NK-92 (cell line): ENCODE results near the gene TWF1.
"Not testable (repeated sequence)": the region's sequence is repeated elsewhere in the genome, so short reads cannot be mapped to it uniquely, and the experiment has no call there.

Experiments
- DNase-seq: peaks from one replicate; lab custom pipeline; 2025; ENCODE audit not compliant: unreplicated experiment; lab: John Stamatoyannopoulos, UW

Gene TWF1

GRCh38 chr12:43805860-43806736 is at the start of gene TWF1:
TSS of gene TWF1 (minus strand) at chr12:43806317. CDS start at chr12:43806245, 72 bp downstream.
- DNase-seq: no peak

- no peak for DNase-seq
Measured at GRCh38 chr12:43852744-43853143, 46.6 kb upstream of the TWF1 start.

- no peak for DNase-seq
Measured at GRCh38 chr12:43848786-43849185, 42.7 kb upstream of the TWF1 start.

GRCh38 chr12:43848226-43848507 is 42.0 kb upstream of the TWF1 start:
- no peak for DNase-seq

GRCh38 chr12:43847425-43848225 is 41.5 kb upstream of the TWF1 start:
- not testable (repeated sequence) for DNase-seq

GRCh38 chr12:43842259-43842658 is 36.1 kb upstream of the TWF1 start:
- no peak for DNase-seq

- no peak for DNase-seq
Measured at GRCh38 chr12:43841253-43841652, 35.1 kb upstream of the TWF1 start.

GRCh38 chr12:43840338-43840737 is 34.2 kb upstream of the TWF1 start:
- no peak for DNase-seq

- no peak for DNase-seq
Measured at GRCh38 chr12:43836475-43836989, 30.4 kb upstream of the TWF1 start.

- no peak for DNase-seq
Measured at GRCh38 chr12:43835656-43836474, 29.7 kb upstream of the TWF1 start, which contains the start of gene TMEM117. TSS of gene TMEM117 (plus strand) at chr12:43836081.

GRCh38 chr12:43835264-43835655 is 29.1 kb upstream of the TWF1 start:
- DNase-seq: no peak

GRCh38 chr12:43832463-43833168 is 26.5 kb upstream of the TWF1 start:
- no peak for DNase-seq

- DNase-seq: no peak
Measured at GRCh38 chr12:43827093-43827492, 21.0 kb upstream of the TWF1 start.

GRCh38 chr12:43826681-43827080 is 20.6 kb upstream of the TWF1 start:
- no peak for DNase-seq

- no peak for DNase-seq
Measured at GRCh38 chr12:43824207-43824775, 18.2 kb upstream of the TWF1 start.

- DNase-seq: no peak
Measured at GRCh38 chr12:43816168-43816567, 10.1 kb upstream of the TWF1 start.

GRCh38 chr12:43815416-43815815 is 9.3 kb upstream of the TWF1 start:
- no peak for DNase-seq

- DNase-seq: no peak
Measured at GRCh38 chr12:43812926-43813325, 6.8 kb upstream of the TWF1 start.

GRCh38 chr12:43812057-43812456 is 5.9 kb upstream of the TWF1 start:
- DNase-seq: no peak

- no peak for DNase-seq
Measured at GRCh38 chr12:43807386-43807785, 1.3 kb upstream of the TWF1 start.
